ENCODE data around the gene CLEC4C. TPM values are rescaled to one million over a fixed set of nuclear protein-coding genes. Genes with fewer than 3 reads are reported as not detected.
"Not testable (repeated sequence)": the region's sequence is repeated elsewhere in the genome, so short reads cannot be mapped to it uniquely, and the experiment has no call there.

The CLEC4C gene
- total and polyA plus RNA-seq, 7 donors, result not detected

GRCh38 chr12:7750350-7750749, 3.2 kb upstream of the CLEC4C start:
- Histone ChIP-seq H3K36me3 (ENCODE audit: insufficient read depth in 1 of 2, low read depth in 1 of 2) (no peaks in the 10 kb centered on the region), H3K4me3 (no peak overlapping the region), H3K27ac (no peak overlapping the region), H3K4me1 (no peaks in the 10 kb centered on the region), H3K9me3 (no peaks in the 10 kb centered on the region), H3K27me3 (ENCODE audit: insufficient read depth in 3 of 3, low read length in 2 of 3) (no peaks in the 10 kb centered on the region)
- no peak for ATAC-seq
- DNase-seq, result no peak
- no peak for TF ChIP-seq CTCF (IDR thresholded peaks at IDR 0.05)
- intact Hi-C loops (cut with DNase I), result no loop called here
- 68 to 81% (median 80%) methylated on average over 6 of the region's 6 CpGs for WGBS, 3 donors

- intact Hi-C loops (cut with DNase I), result no loop called here
- no peaks in the 10 kb centered on the region for H3K36me3 ChIP-seq (ENCODE audit: insufficient read depth in 1 of 2, low read depth in 1 of 2)
- WGBS, 3 donors, result 50 to 59% (median 51%) methylated on average over 8 of the region's 8 CpGs
- no peak overlapping the region for H3K4me3 ChIP-seq
- H3K9me3 ChIP-seq, result no peaks in the 10 kb centered on the region
- no peak for TF ChIP-seq CTCF (IDR thresholded peaks at IDR 0.05)
- H3K4me1 ChIP-seq, result no peaks in the 10 kb centered on the region
- H3K27ac ChIP-seq, result no peak overlapping the region
- no peak for ATAC-seq
- DNase-seq, result no peak
- H3K27me3 ChIP-seq (ENCODE audit: insufficient read depth in 3 of 3, low read length in 2 of 3), result no peaks in the 10 kb centered on the region
Measured at GRCh38 chr12:7749442-7749841, 2.3 kb upstream of the CLEC4C start.

- no peak for TF ChIP-seq CTCF (IDR thresholded peaks at IDR 0.05)
- intact Hi-C loops (cut with DNase I), result no loop called here
Measured at GRCh38 chr12:7748852-7749251, 1.7 kb upstream of the CLEC4C start.

GRCh38 chr12:7732993-7733392, 14.2 kb downstream of the CLEC4C start:
- no peak overlapping the region for H3K4me3 ChIP-seq
- WGBS, 3 donors, result 46 to 64% (median 62%) methylated on average over 3 of the region's 3 CpGs
- no peaks in the 10 kb centered on the region for H3K4me1 ChIP-seq
- ATAC-seq, result no peak
- no peaks in the 10 kb centered on the region for H3K36me3 ChIP-seq (ENCODE audit: insufficient read depth in 1 of 2, low read depth in 1 of 2)
- intact Hi-C loops (cut with DNase I), result no loop called here
- no peak for DNase-seq
- H3K27me3 ChIP-seq (ENCODE audit: insufficient read depth in 3 of 3, low read length in 2 of 3), result no peaks in the 10 kb centered on the region
- TF ChIP-seq CTCF (IDR thresholded peaks at IDR 0.05), result no peak
- H3K9me3 ChIP-seq, result no peaks in the 10 kb centered on the region
- no peak overlapping the region for H3K27ac ChIP-seq

More at GRCh38 chr12:7748852-7749251, 1.7 kb upstream of the CLEC4C start:
- DNase-seq (no peak), ATAC-seq (no peak)
- H3K27me3 ChIP-seq (ENCODE audit: insufficient read depth in 3 of 3, low read length in 2 of 3), result no peaks in the 10 kb centered on the region
- 44 to 68% (median 61%) methylated on average over 4 of the region's 4 CpGs for WGBS, 3 donors
- H3K27ac ChIP-seq, result no peak overlapping the region
- H3K9me3 ChIP-seq, result no peaks in the 10 kb centered on the region
- H3K4me1 ChIP-seq, result no peaks in the 10 kb centered on the region
- no peaks in the 10 kb centered on the region for H3K36me3 ChIP-seq (ENCODE audit: insufficient read depth in 1 of 2, low read depth in 1 of 2)
- no peak overlapping the region for H3K4me3 ChIP-seq

- intact Hi-C loops (cut with DNase I), result no loop called here
- H3K4me3 ChIP-seq, result no peak overlapping the region
- WGBS, 3 donors, result 20 to 28% (median 25%) methylated on average over 5 of the region's 5 CpGs
- no peaks in the 10 kb centered on the region for H3K4me1 ChIP-seq
- H3K27ac ChIP-seq, result no peak overlapping the region
- ATAC-seq (no peak), DNase-seq (no peak)
- no peaks in the 10 kb centered on the region for H3K36me3 ChIP-seq (ENCODE audit: insufficient read depth in 1 of 2, low read depth in 1 of 2)
- no peaks in the 10 kb centered on the region for H3K27me3 ChIP-seq (ENCODE audit: insufficient read depth in 3 of 3, low read length in 2 of 3)
- no peaks in the 10 kb centered on the region for H3K9me3 ChIP-seq
- no peak for TF ChIP-seq CTCF (IDR thresholded peaks at IDR 0.05)
Measured at GRCh38 chr12:7731486-7731885, 15.7 kb downstream of the CLEC4C start.

GRCh38 chr12:7730984-7731383, 16.2 kb downstream of the CLEC4C start:
- H3K4me3 ChIP-seq; DNase-seq; intact Hi-C loops (cut with DNase I); H3K36me3 ChIP-seq (ENCODE audit: insufficient read depth in 1 of 2, low read depth in 1 of 2); ATAC-seq; H3K9me3 ChIP-seq; H3K27me3 ChIP-seq (ENCODE audit: insufficient read depth in 3 of 3, low read length in 2 of 3); H3K4me1 ChIP-seq; H3K27ac ChIP-seq: not testable (repeated sequence)

Measured in psoas muscle (tissue), 8 donors.